ENCODE results near the gene SH2D7. TPM values are rescaled to one million over a fixed set of nuclear protein-coding genes. Genes with fewer than 3 reads are reported as not detected.

The SH2D7 gene
- total RNA-seq, 1 donor from 2014 or later: not detected

DNA sequence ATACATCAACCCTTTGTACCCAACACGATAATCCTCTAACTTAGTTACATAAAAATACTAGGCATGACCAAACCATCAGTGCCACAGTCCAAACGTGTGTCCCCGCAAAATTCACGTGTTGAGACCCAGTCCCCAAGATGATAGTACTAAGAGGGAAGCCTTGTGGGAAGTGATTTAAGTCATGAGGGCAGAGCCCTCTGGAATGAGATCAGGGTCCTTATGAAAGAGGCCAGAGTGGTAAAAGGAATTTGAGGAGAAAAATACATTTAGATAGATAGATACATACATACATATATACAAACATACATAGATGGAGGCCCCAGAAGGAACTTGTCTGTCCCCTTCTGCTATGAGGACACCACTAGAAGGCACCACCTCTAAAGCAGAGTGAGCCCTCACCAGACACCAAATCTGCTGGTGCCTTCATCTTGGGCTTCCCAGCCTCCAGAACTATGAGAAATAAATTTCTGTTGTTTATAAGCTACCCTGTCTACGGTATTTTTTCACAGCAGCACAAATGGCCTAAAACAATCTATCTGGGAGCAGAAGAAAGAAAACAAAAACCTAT is 22.8 kb upstream of the SH2D7 start:
- DNase-seq (ENCODE audit: low spot score): no peak
- TF ChIP-seq, protein P1, sequence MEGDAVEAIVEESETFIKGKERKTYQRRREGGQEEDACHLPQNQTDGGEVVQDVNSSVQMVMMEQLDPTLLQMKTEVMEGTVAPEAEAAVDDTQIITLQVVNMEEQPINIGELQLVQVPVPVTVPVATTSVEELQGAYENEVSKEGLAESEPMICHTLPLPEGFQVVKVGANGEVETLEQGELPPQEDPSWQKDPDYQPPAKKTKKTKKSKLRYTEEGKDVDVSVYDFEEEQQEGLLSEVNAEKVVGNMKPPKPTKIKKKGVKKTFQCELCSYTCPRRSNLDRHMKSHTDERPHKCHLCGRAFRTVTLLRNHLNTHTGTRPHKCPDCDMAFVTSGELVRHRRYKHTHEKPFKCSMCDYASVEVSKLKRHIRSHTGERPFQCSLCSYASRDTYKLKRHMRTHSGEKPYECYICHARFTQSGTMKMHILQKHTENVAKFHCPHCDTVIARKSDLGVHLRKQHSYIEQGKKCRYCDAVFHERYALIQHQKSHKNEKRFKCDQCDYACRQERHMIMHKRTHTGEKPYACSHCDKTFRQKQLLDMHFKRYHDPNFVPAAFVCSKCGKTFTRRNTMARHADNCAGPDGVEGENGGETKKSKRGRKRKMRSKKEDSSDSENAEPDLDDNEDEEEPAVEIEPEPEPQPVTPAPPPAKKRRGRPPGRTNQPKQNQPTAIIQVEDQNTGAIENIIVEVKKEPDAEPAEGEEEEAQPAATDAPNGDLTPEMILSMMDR (IDR thresholded peaks at IDR 0.05): no peak
- Mint-ChIP-seq H3K9me3 (ENCODE audit: low read depth) (no peaks in the 10 kb centered on the region), H3K27ac (ENCODE audit: unreplicated experiment) (peak overlapping the region; percentile 77), H3K36me3 (ENCODE audit: low read depth) (no peaks in the 10 kb centered on the region), H3K4me1 (ENCODE audit: low read depth) (peaks cover 35% of the 10 kb centered on the region), H3K4me3 (ENCODE audit: unreplicated experiment) (no peak overlapping the region), H3K27me3 (ENCODE audit: low read depth) (no peaks in the 10 kb centered on the region)

DNA sequence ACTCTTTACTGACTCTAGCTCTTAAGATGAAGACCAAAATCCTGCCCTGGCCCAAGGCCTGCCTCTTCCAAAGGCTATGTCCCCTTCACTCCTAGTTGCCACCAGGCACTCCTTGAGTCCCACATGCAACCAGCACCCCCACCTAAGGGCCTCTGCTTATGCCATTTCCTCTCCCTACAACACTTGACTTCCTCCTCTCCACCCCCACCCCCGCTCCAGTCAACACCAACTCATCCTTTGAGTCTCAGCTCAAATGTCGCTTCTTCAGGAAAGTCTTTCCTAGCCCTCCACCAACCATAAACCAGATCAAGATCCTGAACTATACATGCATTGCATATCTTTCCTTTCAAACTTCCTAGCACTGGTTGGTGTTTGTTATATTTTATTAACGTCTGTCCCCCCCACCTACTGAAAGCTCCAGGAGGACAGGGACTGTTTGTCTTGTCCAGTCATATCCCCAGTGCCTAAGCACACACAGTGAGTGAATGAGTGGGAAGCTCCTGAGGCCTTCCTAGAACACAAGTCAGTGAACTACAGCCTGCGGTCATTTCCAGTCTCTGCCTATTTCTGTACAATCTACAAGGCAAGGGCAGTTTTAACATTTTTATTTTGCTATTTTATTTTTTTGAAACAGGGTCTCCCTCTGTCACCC is 22.2 kb upstream of the SH2D7 start:
- H3K36me3 Mint-ChIP-seq (ENCODE audit: low read depth): no peaks in the 10 kb centered on the region
- TF ChIP-seq, protein P1 (IDR thresholded peaks at IDR 0.05): no peak
- peak overlapping the region; percentile 11 for H3K4me3 Mint-ChIP-seq (ENCODE audit: unreplicated experiment)
- H3K4me1 Mint-ChIP-seq (ENCODE audit: low read depth): peaks cover 40% of the 10 kb centered on the region
- no peaks in the 10 kb centered on the region for H3K9me3 Mint-ChIP-seq (ENCODE audit: low read depth)
- DNase-seq (ENCODE audit: low spot score): no peak
- peak overlapping the region; percentile 77 for H3K27ac Mint-ChIP-seq (ENCODE audit: unreplicated experiment)
- H3K27me3 Mint-ChIP-seq (ENCODE audit: low read depth): no peaks in the 10 kb centered on the region

DNA sequence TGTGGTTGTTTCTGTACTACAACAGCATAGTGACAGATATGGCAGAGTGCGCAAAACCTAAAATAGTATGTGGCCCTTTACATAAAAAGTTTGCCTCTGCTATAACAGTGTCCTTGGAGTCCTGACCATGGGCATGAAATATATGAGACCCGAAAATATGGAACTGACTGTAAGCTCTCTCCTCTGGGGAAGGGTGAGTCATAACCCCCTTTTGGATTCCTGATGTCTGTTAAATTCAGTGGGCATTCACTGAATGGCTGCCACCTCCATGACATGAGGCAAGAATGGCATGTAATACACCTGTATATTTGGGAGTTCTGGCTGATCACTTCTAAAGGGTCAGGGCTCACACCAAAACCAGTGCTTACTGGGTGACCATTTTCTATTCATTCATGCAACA is 21.0 kb upstream of the SH2D7 start:
- peak overlapping the region; percentile 89 for H3K27ac Mint-ChIP-seq (ENCODE audit: unreplicated experiment)
- TF ChIP-seq, protein P1 (IDR thresholded peaks at IDR 0.05): no peak
- H3K36me3 Mint-ChIP-seq (ENCODE audit: low read depth): no peaks in the 10 kb centered on the region
- no peaks in the 10 kb centered on the region for H3K9me3 Mint-ChIP-seq (ENCODE audit: low read depth)
- H3K4me3 Mint-ChIP-seq (ENCODE audit: unreplicated experiment): no peak overlapping the region
- no peaks in the 10 kb centered on the region for H3K27me3 Mint-ChIP-seq (ENCODE audit: low read depth)
- no peak for DNase-seq (ENCODE audit: low spot score)
- peaks cover 51% of the 10 kb centered on the region for H3K4me1 Mint-ChIP-seq (ENCODE audit: low read depth)

DNA sequence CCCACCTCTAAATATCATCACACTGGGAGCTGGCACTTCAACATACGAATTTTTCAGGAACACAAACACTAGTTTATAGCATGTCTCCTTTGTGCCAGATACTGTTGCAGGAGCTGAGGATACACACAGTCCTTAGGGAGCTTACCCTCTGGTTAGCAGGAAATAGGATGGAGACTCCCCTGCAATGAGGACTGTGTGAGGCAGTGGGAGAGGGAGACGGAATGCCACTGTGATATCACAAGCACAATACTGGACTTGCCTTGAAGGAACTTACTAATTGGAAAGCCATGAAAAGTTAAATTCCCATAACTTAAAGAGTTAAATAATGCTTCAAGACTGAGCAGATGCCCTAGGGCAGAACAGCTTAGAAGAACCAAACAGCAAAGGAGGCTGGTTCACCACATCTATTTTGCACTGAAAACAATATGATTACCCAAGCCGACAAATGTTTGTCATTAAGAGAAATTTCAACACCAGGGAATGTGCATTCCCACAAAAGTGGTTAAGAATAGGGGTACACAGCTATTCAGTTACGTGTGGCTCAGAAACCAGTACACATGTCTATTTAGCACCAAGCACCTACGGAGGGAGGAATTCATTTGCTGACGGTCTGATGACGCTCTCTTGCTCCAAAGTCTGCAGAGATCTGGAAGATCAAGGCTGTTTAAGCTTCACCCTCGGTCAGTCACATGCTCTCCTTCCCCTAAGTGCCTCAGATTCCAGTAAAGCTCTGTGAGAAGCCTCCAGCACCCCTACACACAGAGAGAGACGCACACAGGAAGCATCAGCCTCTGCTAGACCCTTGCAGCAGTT is 20.1 kb upstream of the SH2D7 start:
- TF ChIP-seq, protein P1 (IDR thresholded peaks at IDR 0.05): no peak
- H3K27me3 Mint-ChIP-seq (ENCODE audit: low read depth): no peaks in the 10 kb centered on the region
- H3K9me3 Mint-ChIP-seq (ENCODE audit: low read depth): no peaks in the 10 kb centered on the region
- H3K27ac Mint-ChIP-seq (ENCODE audit: unreplicated experiment): peak overlapping the region; percentile 89
- H3K4me1 Mint-ChIP-seq (ENCODE audit: low read depth): peaks cover 55% of the 10 kb centered on the region
- H3K4me3 Mint-ChIP-seq (ENCODE audit: unreplicated experiment): peak overlapping the region; percentile 44
- no peak for DNase-seq (ENCODE audit: low spot score)
- H3K36me3 Mint-ChIP-seq (ENCODE audit: low read depth): no peaks in the 10 kb centered on the region

DNA sequence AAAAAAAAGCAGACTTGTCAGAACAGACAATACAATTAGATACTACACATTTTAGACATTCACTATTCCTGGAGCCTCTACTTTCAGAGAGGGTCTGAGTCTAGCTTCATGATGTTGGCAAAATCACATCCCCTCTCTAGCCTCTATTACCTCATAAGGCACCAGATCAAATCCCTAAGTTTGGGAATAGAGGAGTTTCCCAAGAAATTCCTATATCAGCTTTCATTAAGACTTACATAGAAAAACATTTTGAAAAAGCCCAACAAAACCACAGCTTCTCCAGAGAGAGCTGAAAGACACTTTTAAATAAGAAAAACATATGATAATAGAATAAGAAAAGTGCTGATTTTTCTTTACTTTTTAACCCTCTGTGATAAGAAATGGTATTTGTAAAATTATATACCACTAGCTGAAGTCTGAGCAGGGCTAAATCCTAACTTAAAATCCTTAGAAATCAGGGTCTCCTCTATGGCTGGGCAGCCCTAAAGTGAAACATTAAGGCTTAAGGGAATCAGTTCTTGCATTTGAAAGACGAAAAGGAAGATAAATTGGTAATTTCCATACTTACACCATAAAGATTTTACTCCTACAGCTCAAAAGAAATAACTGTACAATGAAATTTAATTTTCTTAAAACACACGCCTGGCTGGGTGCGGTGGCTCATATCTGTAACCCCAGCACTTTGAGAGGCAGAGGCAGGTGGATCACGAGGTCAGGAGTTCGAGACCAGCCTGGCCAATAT is 19.1 kb upstream of the SH2D7 start:
- Mint-ChIP-seq H3K36me3 (ENCODE audit: low read depth) (no peaks in the 10 kb centered on the region), H3K9me3 (ENCODE audit: low read depth) (no peaks in the 10 kb centered on the region), H3K27me3 (ENCODE audit: low read depth) (no peaks in the 10 kb centered on the region), H3K4me1 (ENCODE audit: low read depth) (peaks cover 59% of the 10 kb centered on the region), H3K4me3 (ENCODE audit: unreplicated experiment) (peak overlapping the region; percentile 44), H3K27ac (ENCODE audit: unreplicated experiment) (peak overlapping the region; percentile 89)
- TF ChIP-seq, protein P1 (IDR thresholded peaks at IDR 0.05): no peak
- DNase-seq (ENCODE audit: low spot score): no peak
